Omental fat pad (tissue), 4 donors: ENCODE results near the gene EIF4G1. TPM values are rescaled to one million over a fixed set of nuclear protein-coding genes. Genes with fewer than 3 reads are reported as not detected.

Source experiments
- ATAC-seq: fragments of 150-250 bp; one replicate; pipeline ENCODE4 v1.9.1; 2016; ENCODE audit warnings: mild to moderate bottlenecking, moderate library complexity; ENCODE audit not compliant: low FRiP score
- DNase-seq: peaks from one replicate; pipeline ENCODE4 v3.0.0-alpha.2; 2019; ENCODE audit warnings: low spot score
- CTCF ChIP-seq, 3 donors: fragments of 450-650 bp; IDR thresholded peaks; one replicate each; pipeline ENCODE4 v1.5.1; 2016 to 2017; ENCODE audit warnings: antibody characterized with exemption in 3 of 3, mild to moderate bottlenecking in 3 of 3, moderate library complexity in 2 of 3
- total RNA-seq, 4 donors: library from RNA; depleted of rRNA; stranded (reverse); fragments of >200 nt; gene quantifications; one replicate each; pipeline ENCODE4 v1.1.0, GENCODE V29; 2016

EIF4G1 gene
- total RNA-seq, 4 donors from 2014 or later = 235 to 471 (median 268) TPM

- TF ChIP-seq CTCF (IDR thresholded peaks at IDR 0.05) = no peak
- ATAC-seq = no peak
- no peak for DNase-seq
Observed at GRCh38 chr3:184282941-184283340, 31.5 kb upstream of the EIF4G1 start.

GRCh38 chr3:184283681-184284080, 30.7 kb upstream of the EIF4G1 start:
- TF ChIP-seq CTCF (IDR thresholded peaks at IDR 0.05) = no peak
- no peak for ATAC-seq
- no peak for DNase-seq

- ATAC-seq = no peak
- no peak for DNase-seq
- TF ChIP-seq CTCF (IDR thresholded peaks at IDR 0.05) = no peak
Observed at GRCh38 chr3:184284696-184285095, 29.7 kb upstream of the EIF4G1 start.

- no peak for TF ChIP-seq CTCF (IDR thresholded peaks at IDR 0.05)
- no peak for ATAC-seq
- DNase-seq = no peak
Observed at GRCh38 chr3:184289426-184289938, 24.9 kb upstream of the EIF4G1 start.

- DNase-seq = no peak
- no peak for ATAC-seq
- no peak for TF ChIP-seq CTCF (IDR thresholded peaks at IDR 0.05)
Observed at GRCh38 chr3:184290331-184290730, 24.1 kb upstream of the EIF4G1 start.

- ATAC-seq (no peak), DNase-seq (no peak)
- no peak for TF ChIP-seq CTCF (IDR thresholded peaks at IDR 0.05)
Observed at GRCh38 chr3:184291044-184291737, 23.2 kb upstream of the EIF4G1 start.
